ENCODE data around the gene CALD1.

CALD1 gene

GRCh38 chr7:134997214-134997885 is 217.9 kb downstream of the CALD1 start:
- intact Hi-C loops (cut with DNase I) = no loop called here
- no peak for DNase-seq

- intact Hi-C loops (cut with DNase I) = no loop called here
- DNase-seq = no peak
These were observed 219.7 kb downstream of the CALD1 start for GRCh38 chr7:134999136-134999535.

GRCh38 chr7:135001390-135002165 is 222.1 kb downstream of the CALD1 start:
- intact Hi-C loops (cut with DNase I) = no loop called here
- DNase-seq = no peak

- intact Hi-C loops (cut with DNase I) = no loop called here
These were observed 232.8 kb downstream of the CALD1 start for GRCh38 chr7:135012229-135012628.

More at GRCh38 chr7:135012229-135012628, 232.8 kb downstream of the CALD1 start:
- no peak for DNase-seq
